NCI-H2107 (cell line): ENCODE measurements around the gene RALB.
"Not testable (repeated sequence)": the region's sequence is repeated elsewhere in the genome, so short reads cannot be mapped to it uniquely, and the experiment has no call there.

Experiments used
- DNase-seq: peaks from one replicate; lab custom pipeline; 2025; lab: John Stamatoyannopoulos, UW

Gene RALB

GRCh38 chr2:120315367-120316033 lies 62.8 kb downstream of the RALB start:
- no peak for DNase-seq

GRCh38 chr2:120316071-120316470 lies 63.4 kb downstream of the RALB start:
- DNase-seq, result no peak

GRCh38 chr2:120316528-120317179 lies 64.0 kb downstream of the RALB start:
- no peak for DNase-seq

GRCh38 chr2:120317180-120317533 lies 64.5 kb downstream of the RALB start:
- DNase-seq, result no peak

GRCh38 chr2:120317916-120318315 lies 65.3 kb downstream of the RALB start:
- DNase-seq, result no peak

- DNase-seq, result no peak
Observed at GRCh38 chr2:120318626-120319025, 66.0 kb downstream of the RALB start.

- no peak for DNase-seq
Observed at GRCh38 chr2:120319123-120319522, 66.5 kb downstream of the RALB start.

GRCh38 chr2:120319686-120320317 lies 67.2 kb downstream of the RALB start:
- no peak for DNase-seq

GRCh38 chr2:120320318-120320851 lies 67.7 kb downstream of the RALB start:
- DNase-seq, result no peak

- DNase-seq, result not testable (repeated sequence)
Observed at GRCh38 chr2:120320887-120321556, 68.4 kb downstream of the RALB start.

- DNase-seq, result no peak
Observed at GRCh38 chr2:120321721-120322284, 69.2 kb downstream of the RALB start.

- DNase-seq, result no peak
Observed at GRCh38 chr2:120322329-120322728, 69.7 kb downstream of the RALB start.

- DNase-seq, result no peak
Observed at GRCh38 chr2:120323214-120323613, 70.6 kb downstream of the RALB start.

- no peak for DNase-seq
Observed at GRCh38 chr2:120323807-120324399, 71.3 kb downstream of the RALB start.

- DNase-seq, result no peak
Observed at GRCh38 chr2:120324933-120325332, 72.3 kb downstream of the RALB start.

GRCh38 chr2:120326066-120326465 lies 73.4 kb downstream of the RALB start:
- no peak for DNase-seq

GRCh38 chr2:120330946-120331822 lies 78.5 kb downstream of the RALB start:
- DNase-seq, result no peak

GRCh38 chr2:120331903-120332302 lies 79.3 kb downstream of the RALB start:
- no peak for DNase-seq

- no peak for DNase-seq
Observed at GRCh38 chr2:120332384-120332783, 79.7 kb downstream of the RALB start.

- DNase-seq, result no peak
Observed at GRCh38 chr2:120334068-120334467, 81.4 kb downstream of the RALB start.

- no peak for DNase-seq
Observed at GRCh38 chr2:120336749-120337148, 84.1 kb downstream of the RALB start.
